GM12801 (cell line): ENCODE measurements around the gene CHST12.

ENCODE experiments used
- CTCF ChIP-seq: IDR thresholded peaks from one replicate; pipeline ENCODE4 v1.5.1; 2011; ENCODE audit warnings: control low read depth; ENCODE audit not compliant: insufficient read length; ENCODE audit errors: extremely low read depth

Gene CHST12

DNA sequence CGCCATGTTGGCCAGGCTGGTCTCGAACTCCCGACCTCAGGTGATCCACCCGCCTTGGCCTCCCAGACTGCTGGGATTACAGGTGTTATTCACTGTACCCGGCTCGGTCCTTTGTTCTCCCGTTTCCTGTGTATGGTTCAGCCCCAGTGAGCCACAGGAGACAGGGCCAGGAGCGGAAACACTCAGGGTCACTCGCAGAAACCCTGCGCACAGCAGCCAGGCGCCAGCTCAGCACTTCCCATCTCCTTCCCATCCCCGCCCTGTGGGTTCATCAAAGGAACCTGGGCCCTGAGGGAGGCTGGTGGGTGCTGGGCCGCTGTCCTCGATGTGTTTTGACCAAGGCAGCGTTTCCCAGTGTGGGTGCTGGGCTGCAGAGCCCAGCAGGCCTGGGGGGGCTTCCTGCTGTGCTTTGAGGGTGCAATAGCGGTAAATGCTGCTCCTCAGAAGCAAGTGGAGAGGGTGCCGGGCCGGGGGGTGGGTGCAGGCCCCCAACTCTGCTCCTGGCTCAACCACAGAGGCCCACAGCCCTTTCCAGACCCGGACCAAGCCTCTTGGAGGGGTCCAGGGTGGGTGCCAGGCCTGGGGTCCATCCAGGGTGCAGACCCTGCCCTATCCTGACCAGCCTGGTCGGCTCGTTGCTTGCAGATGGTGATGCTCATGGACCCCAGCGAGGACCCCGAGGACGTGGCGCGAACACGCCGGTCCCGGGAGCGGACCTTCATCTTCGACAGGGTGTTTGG, 15.3 kb upstream of the CHST12 start:
- no peak for TF ChIP-seq CTCF

DNA sequence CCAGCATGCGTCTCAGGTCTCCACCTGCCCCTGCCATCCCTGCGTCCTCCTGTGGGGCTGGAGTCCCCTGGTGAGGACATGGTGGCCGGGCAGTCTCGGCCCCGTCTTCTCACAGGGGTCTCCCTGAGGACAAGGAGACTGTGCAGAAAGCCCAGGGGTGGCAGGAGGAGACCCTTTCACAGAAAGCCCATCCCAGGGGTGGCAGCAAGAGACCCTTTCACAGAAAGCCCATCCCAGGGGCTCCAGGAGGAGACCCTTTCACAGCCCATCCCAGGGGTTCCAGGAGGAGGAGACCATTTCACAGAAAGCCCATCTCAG, 14.8 kb upstream of the CHST12 start:
- no peak for TF ChIP-seq CTCF

GRCh38 chr7:2393706-2394105, 9.7 kb upstream of the CHST12 start:
- no peak for TF ChIP-seq CTCF

DNA sequence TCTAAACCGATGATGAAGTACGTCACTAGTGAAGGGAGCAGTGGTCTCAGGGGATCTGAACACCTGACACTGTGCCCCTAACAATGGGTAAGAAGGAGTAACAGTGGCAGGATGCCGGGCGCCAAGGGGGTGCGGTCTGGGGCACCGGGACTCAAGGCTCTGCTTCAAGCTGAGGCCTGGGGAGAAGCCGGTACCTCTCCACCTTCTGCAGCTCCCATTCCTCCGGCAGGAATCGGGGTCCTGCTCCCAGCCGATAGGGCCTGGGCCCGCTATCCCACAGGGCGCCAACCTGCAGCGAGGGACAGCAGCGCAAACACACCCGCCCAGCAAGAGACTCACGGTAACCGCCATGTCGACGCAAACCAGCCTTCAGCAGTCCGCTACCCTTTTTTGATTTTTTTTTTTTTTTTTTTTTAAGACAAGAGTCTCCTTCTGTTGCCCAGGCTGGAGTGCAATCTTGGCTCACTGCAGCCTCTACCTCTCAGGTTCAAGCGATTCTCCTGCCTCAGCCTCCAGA, 8.8 kb upstream of the CHST12 start:
- TF ChIP-seq CTCF = no peak

DNA sequence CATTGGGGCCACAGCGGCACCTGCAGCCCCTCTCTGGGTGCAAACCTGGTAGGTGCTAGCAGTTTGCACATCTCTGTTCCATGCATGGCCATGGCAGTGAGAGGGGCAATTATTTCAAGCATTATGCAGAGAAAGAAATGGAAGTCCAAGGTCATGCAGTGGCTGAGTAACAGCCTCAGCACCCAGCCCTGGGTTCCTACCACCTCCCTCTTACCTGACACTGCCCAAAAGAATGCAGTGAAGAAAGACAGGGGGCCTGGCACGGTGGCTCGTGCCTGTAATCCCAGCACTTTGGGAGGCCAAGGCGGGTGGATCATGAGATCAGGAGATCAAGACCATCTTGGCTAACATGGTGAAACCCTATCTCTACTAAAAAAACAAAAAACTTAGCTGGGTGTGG, 4.9 kb upstream of the CHST12 start:
- TF ChIP-seq CTCF = no peak

DNA sequence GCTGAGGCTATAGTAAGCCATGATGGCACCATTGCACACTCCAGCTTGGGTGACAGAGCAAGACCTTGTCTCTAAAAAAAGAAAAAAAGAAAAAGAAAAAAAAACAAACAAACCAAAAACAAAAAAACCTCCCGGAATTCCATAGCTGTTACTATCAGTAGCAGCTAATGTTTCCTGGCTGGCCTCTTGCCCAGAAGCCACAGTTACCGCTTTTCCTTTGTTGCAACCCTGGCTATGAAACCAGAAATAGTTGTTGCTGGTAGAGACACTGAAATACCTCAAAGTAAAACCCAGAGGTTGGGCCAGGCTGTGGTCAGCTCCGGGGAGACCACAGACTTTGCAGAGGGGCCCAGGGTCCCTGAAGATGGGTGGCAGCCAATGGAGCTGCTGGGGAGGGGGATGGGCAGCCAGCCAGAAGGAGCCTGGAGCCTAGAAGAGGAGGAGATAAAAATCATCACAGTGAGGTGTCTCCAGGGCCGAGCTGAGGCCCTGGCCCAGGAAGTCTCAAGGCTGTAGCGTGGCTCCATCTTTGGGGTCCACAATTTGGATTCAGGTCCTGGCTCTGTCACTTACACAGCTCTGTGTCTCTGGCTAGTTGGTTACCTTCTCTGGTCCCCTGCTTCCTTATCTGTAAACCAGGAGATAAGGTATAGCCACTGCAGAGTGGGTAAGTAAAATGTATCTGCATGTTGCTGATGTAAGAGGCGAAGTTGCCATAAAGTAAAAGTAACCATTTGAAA, 3.4 kb upstream of the CHST12 start:
- TF ChIP-seq CTCF = no peak

GRCh38 chr7:2402687-2403013, 761 bp upstream of the CHST12 start:
- no peak for TF ChIP-seq CTCF
